HFFc6 (cell line): ENCODE measurements around the gene LHX4. TPM values are rescaled to one million over a fixed set of nuclear protein-coding genes. Genes with fewer than 3 reads are reported as not detected.

ENCODE experiments used
- DNase-seq: peaks from one replicate; pipeline ENCODE4 v3.0.0-alpha.2; 2018
- H3K27ac Mint-ChIP-seq: 2 replicates; pipeline ENCODE4 v1.8.0; 2020; ENCODE audit warnings: mild to moderate bottlenecking, mixed read lengths
- H3K27me3 Mint-ChIP-seq: 2 replicates; pipeline ENCODE4 v1.8.0; 2021; ENCODE audit warnings: mild to moderate bottlenecking, moderate library complexity, mixed read lengths; ENCODE audit not compliant: insufficient read depth
- H3K36me3 Mint-ChIP-seq: 2 replicates; pipeline ENCODE4 v1.8.0; 2021; ENCODE audit warnings: low read depth, mixed read lengths
- H3K4me1 Mint-ChIP-seq: 2 replicates; pipeline ENCODE4 v1.8.0; 2020; ENCODE audit warnings: low read depth, mixed read lengths
- H3K4me3 Mint-ChIP-seq: 2 replicates; pipeline ENCODE4 v1.8.0; 2020; ENCODE audit warnings: mild to moderate bottlenecking, moderate library complexity, mixed read lengths
- H3K9me3 Mint-ChIP-seq: 2 replicates; pipeline ENCODE4 v1.8.0; 2020; ENCODE audit warnings: mild to moderate bottlenecking, mixed read lengths
- total RNA-seq, 6 experiments: library from RNA; stranded (reverse); fragmentation: NEBNext Ultra II Directional; extraction: Animal tissue kit (Norgen Biotek cat#: 25700); gene quantifications; 2 replicates in 1 of 6; 3 replicates in 5 of 6; pipeline ENCODE4 v1.2.3, GENCODE V29; 2021
- TF ChIP-seq, protein P1 (sequence below): fragments of 200-600 bp; sonication (generic); IDR thresholded peaks from 2 replicates; pipeline ENCODE4 v1.5.0; 2021; ENCODE audit warnings: antibody characterized with exemption, mild to moderate bottlenecking

The LHX4 gene
- total RNA-seq, 6 experiments from 2014 or later = 0.28 to 0.71 (median 0.41) TPM

DNA sequence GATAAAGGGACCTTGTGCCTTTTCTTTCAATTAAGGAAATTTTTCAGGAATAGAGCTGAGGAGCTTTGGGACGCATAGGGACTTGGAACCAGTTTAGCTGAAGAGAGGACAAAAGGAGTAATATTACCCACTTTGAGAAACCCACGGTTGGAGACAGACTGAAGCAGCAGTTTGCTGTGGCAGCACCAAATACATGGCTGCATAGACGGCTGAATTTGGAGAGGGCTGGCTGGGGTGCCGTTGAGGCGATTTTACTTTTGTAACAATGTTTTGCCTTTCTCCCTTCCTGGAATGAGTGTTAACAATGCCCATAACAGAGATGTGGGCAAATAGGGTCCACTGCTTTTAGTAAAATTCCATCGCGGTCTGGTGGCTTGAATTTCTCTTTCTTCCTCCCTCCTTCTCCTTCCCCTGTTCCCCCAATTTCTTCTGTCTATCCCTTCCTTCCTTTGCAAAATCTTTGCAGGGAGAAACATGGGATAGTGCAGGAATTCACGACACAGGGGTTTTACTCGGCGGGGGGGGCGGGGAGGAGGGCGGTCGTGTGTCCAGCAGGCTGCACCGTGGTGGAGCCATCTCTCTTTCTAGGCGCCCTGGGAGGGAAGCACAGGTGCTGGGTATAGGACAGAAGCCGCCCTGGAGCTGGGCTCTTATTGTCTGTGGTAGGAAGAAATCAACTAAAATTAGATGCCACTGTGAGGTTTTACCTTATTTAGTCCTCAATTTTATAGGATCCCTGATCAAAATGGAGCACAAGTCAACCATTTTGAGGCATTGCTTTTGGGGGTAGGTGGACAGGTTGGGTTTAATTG lies 6.8 kb downstream of the LHX4 start:
- Mint-ChIP-seq H3K4me1 (peaks cover 3% of the 10 kb centered on the region), H3K4me3 (no peak overlapping the region), H3K36me3 (no peaks in the 10 kb centered on the region), H3K27me3 (peaks cover 85% of the 10 kb centered on the region), H3K27ac (no peak overlapping the region), H3K9me3 (no peaks in the 10 kb centered on the region)
- DNase-seq = no peak
- TF ChIP-seq, protein P1, sequence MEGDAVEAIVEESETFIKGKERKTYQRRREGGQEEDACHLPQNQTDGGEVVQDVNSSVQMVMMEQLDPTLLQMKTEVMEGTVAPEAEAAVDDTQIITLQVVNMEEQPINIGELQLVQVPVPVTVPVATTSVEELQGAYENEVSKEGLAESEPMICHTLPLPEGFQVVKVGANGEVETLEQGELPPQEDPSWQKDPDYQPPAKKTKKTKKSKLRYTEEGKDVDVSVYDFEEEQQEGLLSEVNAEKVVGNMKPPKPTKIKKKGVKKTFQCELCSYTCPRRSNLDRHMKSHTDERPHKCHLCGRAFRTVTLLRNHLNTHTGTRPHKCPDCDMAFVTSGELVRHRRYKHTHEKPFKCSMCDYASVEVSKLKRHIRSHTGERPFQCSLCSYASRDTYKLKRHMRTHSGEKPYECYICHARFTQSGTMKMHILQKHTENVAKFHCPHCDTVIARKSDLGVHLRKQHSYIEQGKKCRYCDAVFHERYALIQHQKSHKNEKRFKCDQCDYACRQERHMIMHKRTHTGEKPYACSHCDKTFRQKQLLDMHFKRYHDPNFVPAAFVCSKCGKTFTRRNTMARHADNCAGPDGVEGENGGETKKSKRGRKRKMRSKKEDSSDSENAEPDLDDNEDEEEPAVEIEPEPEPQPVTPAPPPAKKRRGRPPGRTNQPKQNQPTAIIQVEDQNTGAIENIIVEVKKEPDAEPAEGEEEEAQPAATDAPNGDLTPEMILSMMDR = no peak

DNA sequence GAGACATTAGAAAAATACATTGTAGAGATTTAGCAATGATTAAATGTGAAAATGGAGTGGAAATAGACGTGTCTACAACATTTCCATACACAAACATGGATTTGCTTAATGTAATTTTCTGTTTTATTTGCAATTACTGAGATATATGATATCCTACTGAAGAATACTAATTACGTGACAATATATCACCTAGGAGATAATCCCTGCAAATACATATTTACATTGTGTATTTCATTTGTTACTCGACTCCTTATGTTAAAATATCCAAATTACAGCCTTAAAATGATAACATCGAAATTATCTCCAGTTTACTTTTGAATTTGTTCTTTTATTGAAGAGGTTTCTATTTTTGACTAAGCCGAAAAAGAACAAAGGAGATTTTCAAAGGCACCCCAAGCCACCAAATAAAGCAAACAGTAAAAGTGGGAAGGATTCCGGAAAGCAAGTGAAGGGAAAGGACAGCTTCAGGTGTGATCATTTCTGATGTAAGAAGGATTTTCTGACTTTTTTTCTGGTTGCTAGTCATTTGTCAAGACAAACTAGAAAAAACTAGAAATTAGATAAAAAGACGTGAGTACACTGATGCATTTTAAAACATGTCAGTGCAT lies 7.9 kb downstream of the LHX4 start:
- Mint-ChIP-seq H3K4me1 (no peaks in the 10 kb centered on the region), H3K27me3 (peaks cover 82% of the 10 kb centered on the region), H3K36me3 (no peaks in the 10 kb centered on the region), H3K27ac (no peak overlapping the region), H3K4me3 (no peak overlapping the region), H3K9me3 (no peaks in the 10 kb centered on the region)
- TF ChIP-seq, protein P1 = no peak
- no peak for DNase-seq

DNA sequence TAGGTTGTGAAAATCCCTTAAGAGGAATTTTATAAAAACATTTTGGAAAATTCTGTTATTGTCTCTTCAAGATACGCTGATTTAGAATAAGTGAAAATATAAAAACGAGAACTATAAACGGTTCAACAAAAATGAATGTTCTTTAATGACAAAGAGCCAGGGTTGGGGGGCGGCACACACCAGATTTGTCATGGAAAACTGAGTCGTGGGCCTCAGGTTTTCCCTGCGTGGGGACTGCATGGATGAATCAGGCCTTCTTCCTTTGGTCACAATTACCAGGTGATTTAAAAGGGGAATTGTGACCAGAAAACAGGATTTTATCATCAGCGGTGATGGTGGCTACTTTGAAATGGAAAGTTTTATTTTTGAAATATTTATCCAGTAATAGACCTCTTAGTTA lies 8.6 kb downstream of the LHX4 start:
- Mint-ChIP-seq H3K9me3 (no peaks in the 10 kb centered on the region), H3K4me3 (no peak overlapping the region), H3K4me1 (no peaks in the 10 kb centered on the region), H3K27ac (no peak overlapping the region), H3K27me3 (peaks cover 77% of the 10 kb centered on the region), H3K36me3 (no peaks in the 10 kb centered on the region)
- TF ChIP-seq, protein P1 = no peak
- DNase-seq = no peak

DNA sequence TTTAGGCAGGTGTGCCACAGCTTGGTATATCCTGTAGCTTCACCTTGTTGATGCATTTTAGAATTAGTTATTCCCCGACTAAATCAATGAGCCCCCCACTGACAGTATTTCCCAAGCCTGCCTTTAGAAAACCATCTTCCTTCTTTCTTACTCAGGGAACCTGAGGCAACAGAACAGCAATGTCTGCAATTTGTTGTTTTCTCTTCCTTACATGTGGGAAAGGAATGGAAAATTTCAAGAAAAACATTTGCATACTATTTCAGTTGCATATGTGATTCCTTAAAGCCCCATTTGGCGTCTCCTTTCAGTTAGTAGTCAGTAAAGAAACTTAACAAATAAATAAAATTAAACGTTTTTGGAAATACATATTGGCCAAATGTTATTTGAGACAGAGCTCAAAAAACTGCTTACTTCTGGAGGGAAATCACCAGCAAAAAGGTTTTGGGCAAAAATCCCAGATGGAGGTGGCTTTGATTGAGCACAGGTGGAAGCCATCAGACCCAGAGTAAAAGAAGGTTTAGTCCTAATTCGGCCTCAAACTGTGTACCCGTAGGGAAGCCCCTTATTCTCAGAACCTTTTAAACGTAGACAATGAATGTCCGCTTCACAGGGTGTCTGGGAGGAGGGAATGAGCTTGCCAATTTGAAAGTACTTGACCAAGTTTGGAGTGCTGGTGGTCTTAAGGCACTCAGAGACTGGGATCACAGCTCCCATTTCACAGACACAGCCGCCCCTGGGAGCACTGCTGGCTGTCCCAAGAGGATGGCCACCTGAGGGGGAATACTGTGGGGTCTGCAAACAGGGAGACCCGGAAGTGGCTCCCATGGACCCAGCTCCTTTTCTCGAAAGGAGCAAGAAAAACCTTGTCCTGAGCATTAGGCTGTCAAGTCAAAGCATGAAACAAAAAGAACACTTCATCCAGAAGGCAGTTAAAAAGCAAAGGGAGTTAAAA lies 9.4 kb downstream of the LHX4 start:
- TF ChIP-seq, protein P1 = no peak
- DNase-seq = no peak
- no peak overlapping the region for H3K27ac Mint-ChIP-seq
- H3K27me3 Mint-ChIP-seq = peaks cover 71% of the 10 kb centered on the region
- no peaks in the 10 kb centered on the region for H3K4me1 Mint-ChIP-seq
- no peak overlapping the region for H3K4me3 Mint-ChIP-seq
- H3K9me3 Mint-ChIP-seq = no peaks in the 10 kb centered on the region
- no peaks in the 10 kb centered on the region for H3K36me3 Mint-ChIP-seq

DNA sequence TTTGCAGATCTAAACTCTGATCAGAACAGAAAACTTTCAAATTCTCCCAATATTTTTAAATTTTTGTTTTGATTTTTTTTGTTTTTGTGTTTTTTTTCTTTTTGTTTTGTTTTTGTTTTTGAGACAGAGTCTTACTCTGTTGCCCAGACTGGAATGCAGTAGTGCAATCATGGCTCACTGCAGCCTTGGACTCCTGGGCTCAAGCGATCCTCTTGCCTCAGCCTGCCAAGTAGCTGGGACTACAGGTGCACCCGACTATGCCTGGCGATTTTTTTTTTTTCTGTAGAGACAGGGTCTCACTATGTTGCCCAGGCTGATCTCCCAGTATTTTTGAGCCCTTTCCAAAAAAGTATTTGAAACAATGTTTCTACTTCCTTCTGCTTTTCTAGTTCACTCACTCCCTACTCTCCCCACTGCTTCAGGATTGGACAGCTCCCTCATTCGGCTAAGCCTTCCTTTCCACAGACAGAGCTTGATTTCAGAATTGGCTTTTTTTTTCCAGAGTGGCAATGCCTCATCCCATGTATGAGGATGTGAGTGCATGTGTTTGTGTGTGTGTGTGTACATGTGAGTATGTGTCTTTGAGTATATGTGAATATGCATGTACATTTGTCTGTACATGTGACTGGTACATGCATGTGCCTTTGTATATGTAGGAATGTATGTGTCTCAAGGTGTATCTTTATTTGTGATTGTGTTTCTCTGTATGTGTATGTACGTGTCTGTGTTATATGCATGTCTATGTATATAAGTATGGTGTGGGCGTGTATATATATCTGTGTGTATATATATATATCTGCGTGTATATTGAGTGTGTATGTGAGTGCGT lies 11.9 kb downstream of the LHX4 start:
- no peak for DNase-seq
- Mint-ChIP-seq H3K4me1 (no peaks in the 10 kb centered on the region), H3K4me3 (no peak overlapping the region), H3K9me3 (no peaks in the 10 kb centered on the region), H3K27ac (no peak overlapping the region), H3K27me3 (peaks cover 54% of the 10 kb centered on the region), H3K36me3 (no peaks in the 10 kb centered on the region)
- TF ChIP-seq, protein P1 = no peak
